ENCODE results near the gene KCNMA1.

- no peak for TF ChIP-seq CTCF (IDR thresholded peaks at IDR 0.05)
- no peak for TF ChIP-seq POLR2A (IDR thresholded peaks at IDR 0.05)
These were observed 512.4 kb downstream of the KCNMA1 start for GRCh38 chr10:77125231-77125630.
